ENCODE measurements around the gene UBASH3A. TPM values are rescaled to one million over a fixed set of nuclear protein-coding genes. Genes with fewer than 3 reads are reported as not detected.

UBASH3A gene
- total RNA-seq, 1 donor from 2014 or later: not detected

DNA sequence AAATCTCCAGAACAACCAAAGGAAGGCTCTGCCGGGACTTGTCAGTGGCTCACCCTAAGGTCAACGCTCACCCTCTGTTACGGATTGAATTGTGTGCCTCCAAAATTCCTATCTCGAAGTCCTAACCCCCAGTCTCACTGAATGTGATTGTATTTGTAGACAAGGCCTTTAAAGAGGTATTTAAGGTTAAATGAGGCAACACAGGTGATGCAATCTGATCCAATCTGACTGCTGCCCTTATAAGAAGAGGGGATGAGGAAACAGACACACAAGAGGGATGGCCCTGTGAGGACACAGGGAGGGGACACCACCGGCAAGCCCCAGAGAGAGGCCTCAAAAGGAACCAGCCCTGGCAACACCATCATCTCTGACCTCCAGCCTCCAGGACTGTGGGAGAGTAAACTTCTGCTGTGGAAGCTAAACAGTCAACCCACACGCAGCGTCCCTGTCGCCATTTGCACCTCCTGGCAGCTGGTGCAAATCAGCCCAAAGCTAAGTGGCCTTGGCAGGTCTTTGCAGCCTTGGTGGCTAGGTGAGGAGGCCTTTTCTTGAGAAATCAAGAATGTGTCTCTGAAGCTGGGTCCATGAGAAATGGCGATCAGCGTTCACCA is 24.2 kb downstream of the UBASH3A start:
- TF ChIP-seq, protein P1, sequence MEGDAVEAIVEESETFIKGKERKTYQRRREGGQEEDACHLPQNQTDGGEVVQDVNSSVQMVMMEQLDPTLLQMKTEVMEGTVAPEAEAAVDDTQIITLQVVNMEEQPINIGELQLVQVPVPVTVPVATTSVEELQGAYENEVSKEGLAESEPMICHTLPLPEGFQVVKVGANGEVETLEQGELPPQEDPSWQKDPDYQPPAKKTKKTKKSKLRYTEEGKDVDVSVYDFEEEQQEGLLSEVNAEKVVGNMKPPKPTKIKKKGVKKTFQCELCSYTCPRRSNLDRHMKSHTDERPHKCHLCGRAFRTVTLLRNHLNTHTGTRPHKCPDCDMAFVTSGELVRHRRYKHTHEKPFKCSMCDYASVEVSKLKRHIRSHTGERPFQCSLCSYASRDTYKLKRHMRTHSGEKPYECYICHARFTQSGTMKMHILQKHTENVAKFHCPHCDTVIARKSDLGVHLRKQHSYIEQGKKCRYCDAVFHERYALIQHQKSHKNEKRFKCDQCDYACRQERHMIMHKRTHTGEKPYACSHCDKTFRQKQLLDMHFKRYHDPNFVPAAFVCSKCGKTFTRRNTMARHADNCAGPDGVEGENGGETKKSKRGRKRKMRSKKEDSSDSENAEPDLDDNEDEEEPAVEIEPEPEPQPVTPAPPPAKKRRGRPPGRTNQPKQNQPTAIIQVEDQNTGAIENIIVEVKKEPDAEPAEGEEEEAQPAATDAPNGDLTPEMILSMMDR (IDR thresholded peaks at IDR 0.05; ENCODE audit: borderline replicate concordance): no peak
- Histone ChIP-seq H3K4me3 (no peak overlapping the region), H3K27ac (replicated peaks) (no peak overlapping the region), H3K36me3 (no peaks in the 10 kb centered on the region), H3K27me3 (ENCODE audit: low read depth) (peaks cover 87% of the 10 kb centered on the region), H3K4me1 (no peaks in the 10 kb centered on the region), H3K9me3 (replicated peaks) (peaks cover 12% of the 10 kb centered on the region)
- intact Hi-C loops (cut with micrococcal nuclease): no loop called here
- DNase-seq: no peak

DNA sequence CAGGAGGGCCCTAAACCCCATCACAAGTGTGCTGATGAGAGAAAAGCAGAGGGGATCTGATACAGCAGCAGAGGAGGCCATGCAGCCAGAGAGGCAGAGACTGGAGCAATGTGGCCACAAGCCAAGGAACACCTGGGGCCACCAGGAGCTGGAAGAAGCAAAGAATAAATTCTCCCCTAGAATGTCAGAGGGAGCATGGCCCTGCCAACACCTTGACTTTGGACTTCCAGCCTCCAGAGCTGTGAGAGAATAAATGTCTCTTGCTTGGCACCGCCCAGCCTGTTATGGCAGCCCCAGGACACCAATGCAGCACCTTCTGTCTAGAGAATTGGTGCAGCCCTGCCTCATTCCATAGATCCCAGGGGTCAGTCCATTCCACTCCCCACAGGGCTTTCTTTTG is 25.3 kb downstream of the UBASH3A start:
- no peaks in the 10 kb centered on the region for H3K36me3 ChIP-seq
- no peak overlapping the region for H3K27ac ChIP-seq (replicated peaks)
- H3K9me3 ChIP-seq (replicated peaks): peaks cover 22% of the 10 kb centered on the region
- no peak for DNase-seq
- intact Hi-C loops (cut with micrococcal nuclease): no loop called here
- TF ChIP-seq, protein P1 (IDR thresholded peaks at IDR 0.05; ENCODE audit: borderline replicate concordance): no peak
- H3K4me1 ChIP-seq: no peaks in the 10 kb centered on the region
- peaks cover 83% of the 10 kb centered on the region for H3K27me3 ChIP-seq (ENCODE audit: low read depth)
- no peak overlapping the region for H3K4me3 ChIP-seq

DNA sequence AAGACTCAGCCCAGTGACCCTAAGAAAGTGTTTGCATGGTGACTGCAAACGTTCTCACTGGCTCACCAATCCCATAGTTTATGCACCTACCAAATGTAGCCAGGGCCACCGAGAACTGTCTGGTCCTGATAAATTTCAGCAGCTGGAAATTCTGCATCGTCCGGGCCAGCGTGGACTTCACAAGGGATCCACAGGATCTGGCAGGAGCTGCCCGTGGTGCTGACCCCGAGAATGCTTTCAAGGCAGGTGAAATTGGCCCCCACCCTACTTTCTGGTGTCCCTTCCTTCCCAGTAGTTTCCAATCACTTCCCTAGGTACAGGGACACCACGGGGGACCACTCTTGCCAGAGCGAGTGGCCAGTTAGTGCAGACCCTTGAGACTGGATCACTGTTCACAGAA is 26.2 kb downstream of the UBASH3A start:
- Histone ChIP-seq H3K27ac (replicated peaks) (no peak overlapping the region), H3K4me3 (no peak overlapping the region), H3K9me3 (replicated peaks) (peaks cover 22% of the 10 kb centered on the region), H3K27me3 (ENCODE audit: low read depth) (peaks cover 82% of the 10 kb centered on the region), H3K36me3 (no peaks in the 10 kb centered on the region), H3K4me1 (no peaks in the 10 kb centered on the region)
- DNase-seq: no peak
- TF ChIP-seq, protein P1 (IDR thresholded peaks at IDR 0.05; ENCODE audit: borderline replicate concordance): no peak
- intact Hi-C loops (cut with micrococcal nuclease): no loop called here

DNA sequence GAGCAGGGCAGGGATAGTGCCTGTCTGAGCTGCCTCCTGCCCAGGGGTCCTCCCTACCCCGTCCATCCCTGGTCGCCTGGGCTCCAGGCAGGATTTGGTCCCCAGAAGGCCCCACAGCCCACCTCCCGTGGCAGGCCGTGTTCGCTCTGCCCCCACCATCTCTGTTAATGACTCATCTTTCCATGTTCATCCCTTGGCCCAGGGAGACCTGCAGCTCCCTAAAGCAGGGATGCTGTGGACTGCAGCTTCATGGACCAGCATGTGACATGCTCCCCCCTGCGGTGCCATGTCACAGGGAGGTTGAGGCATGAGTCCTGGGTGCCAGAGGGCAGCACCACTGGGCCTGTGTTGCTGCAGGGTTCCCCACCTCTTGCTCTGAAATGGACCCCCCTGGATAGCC is 26.8 kb downstream of the UBASH3A start:
- Histone ChIP-seq H3K36me3 (no peaks in the 10 kb centered on the region), H3K27ac (replicated peaks) (no peak overlapping the region), H3K4me1 (no peaks in the 10 kb centered on the region), H3K27me3 (ENCODE audit: low read depth) (peaks cover 85% of the 10 kb centered on the region), H3K9me3 (replicated peaks) (peaks cover 22% of the 10 kb centered on the region), H3K4me3 (no peak overlapping the region)
- DNase-seq: no peak
- intact Hi-C loops (cut with micrococcal nuclease): no loop called here
- TF ChIP-seq, protein P1 (IDR thresholded peaks at IDR 0.05; ENCODE audit: borderline replicate concordance): no peak

DNA sequence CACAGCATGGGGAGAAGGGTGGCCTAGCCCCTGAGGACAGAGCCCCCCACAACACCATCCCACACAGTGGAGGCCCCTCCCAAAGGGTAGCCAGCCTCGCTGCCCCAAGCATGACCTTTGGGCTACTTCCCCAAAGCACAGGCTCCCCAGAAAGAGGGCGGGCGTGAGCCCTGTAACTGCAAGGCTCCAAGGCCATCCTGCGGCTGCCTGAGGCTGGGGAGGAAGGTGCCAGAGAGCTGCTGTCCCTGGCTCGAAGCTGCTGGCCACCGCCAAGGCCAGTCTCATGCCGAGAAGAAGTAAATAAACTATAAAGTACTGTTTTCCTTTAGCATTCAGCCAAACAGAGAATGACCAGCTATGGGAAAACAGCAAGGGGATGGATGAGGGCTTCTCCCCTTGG is 27.5 kb downstream of the UBASH3A start:
- no peak overlapping the region for H3K4me3 ChIP-seq
- no peaks in the 10 kb centered on the region for H3K36me3 ChIP-seq
- intact Hi-C loops (cut with micrococcal nuclease): no loop called here
- DNase-seq: no peak
- TF ChIP-seq, protein P1 (IDR thresholded peaks at IDR 0.05; ENCODE audit: borderline replicate concordance): no peak
- peaks cover 84% of the 10 kb centered on the region for H3K27me3 ChIP-seq (ENCODE audit: low read depth)
- H3K27ac ChIP-seq (replicated peaks): no peak overlapping the region
- H3K9me3 ChIP-seq (replicated peaks): peaks cover 24% of the 10 kb centered on the region
- no peaks in the 10 kb centered on the region for H3K4me1 ChIP-seq

All from left ventricle myocardium inferior (tissue), 1 donor.